WTC11 (cell line): ENCODE measurements around the gene FBXO7. TPM values are rescaled to one million over a fixed set of nuclear protein-coding genes. Genes with fewer than 3 reads are reported as not detected.

ENCODE experiments used
- ATAC-seq: fragments of 200-7000 bp; cut with Tn5 transposase; 2 replicates; pipeline ENCODE4 v1.10.0; 2021; ENCODE audit warnings: mild to moderate bottlenecking, moderate library complexity
- CTCF ChIA-PET: fragments of 300-600 bp; sonication (Branson Sonifier 250); formaldehyde crosslinking; loops from one replicate; lab custom pipeline; 2021; ENCODE audit warnings: antibody characterized with exemption; lab: Charles Lee
- POLR2A ChIA-PET: fragments of 350-600 bp; sonication (Branson Sonifier 250); formaldehyde crosslinking; loops from one replicate; lab custom pipeline; 2021; ENCODE audit warnings: antibody characterized with exemption; lab: Charles Lee
- DNase-seq: peaks from one replicate; pipeline ENCODE4 v3.0.0; 2021; ENCODE audit warnings: low spot score
- H3K27ac Mint-ChIP-seq: 2 replicates; pipeline ENCODE4 v1.8.0; 2021; ENCODE audit warnings: mixed read lengths
- H3K27me3 Mint-ChIP-seq: 2 replicates; pipeline ENCODE4 v1.8.0; 2021; ENCODE audit warnings: low read depth, mild to moderate bottlenecking, moderate library complexity, mixed read lengths
- H3K36me3 Mint-ChIP-seq: 2 replicates; pipeline ENCODE4 v1.8.0; 2021; ENCODE audit warnings: mixed read lengths
- H3K4me1 Mint-ChIP-seq: 2 replicates; pipeline ENCODE4 v1.8.0; 2022; ENCODE audit warnings: mixed read lengths
- H3K4me3 Mint-ChIP-seq: 2 replicates; pipeline ENCODE4 v1.8.0; 2021; ENCODE audit warnings: mild to moderate bottlenecking, moderate library complexity, mixed read lengths
- H3K9me3 Mint-ChIP-seq: 2 replicates; pipeline ENCODE4 v1.8.0; 2021; ENCODE audit warnings: mixed read lengths
- ATF2 ChIP-seq: sonication (generic); formaldehyde crosslinking; IDR thresholded peaks from 2 replicates; pipeline ENCODE4 v1.8.1; 2022; ENCODE audit warnings: low read depth, missing genetic modification reagents, borderline replicate concordance
- ATF3 ChIP-seq: sonication (generic); formaldehyde crosslinking; conservative IDR thresholded peaks from 2 replicates; pipeline ENCODE4 v1.8.1; 2022; ENCODE audit warnings: mild to moderate bottlenecking, missing genetic modification reagents
- CBFB ChIP-seq: sonication (generic); formaldehyde crosslinking; IDR thresholded peaks from 2 replicates; pipeline ENCODE4 v1.8.1; 2022; ENCODE audit warnings: mild to moderate bottlenecking, low read depth, missing genetic modification reagents
- EMX1 ChIP-seq: fragments of 250-450 bp; sonication (Bioruptor Pico); IDR thresholded peaks from 2 replicates; pipeline ENCODE4 v1.8.0; 2021; ENCODE audit warnings: mild to moderate bottlenecking
- FOXK1 ChIP-seq: sonication (generic); formaldehyde crosslinking; IDR thresholded peaks from 2 replicates; pipeline ENCODE4 v1.8.0; 2022; ENCODE audit warnings: mild to moderate bottlenecking, moderate library complexity, missing genetic modification reagents
- JUN ChIP-seq: sonication (generic); formaldehyde crosslinking; IDR thresholded peaks from 2 replicates; pipeline ENCODE4 v1.8.0; 2023; ENCODE audit warnings: mild to moderate bottlenecking, missing genetic modification reagents
- TCF7 ChIP-seq: sonication (generic); formaldehyde crosslinking; IDR thresholded peaks from 2 replicates; pipeline ENCODE4 v1.8.0; 2022; ENCODE audit warnings: mild to moderate bottlenecking, low read depth, missing genetic modification reagents, moderate library complexity
- TEAD1 ChIP-seq: sonication (generic); formaldehyde crosslinking; IDR thresholded peaks from 2 replicates; pipeline ENCODE4 v1.8.0; 2022; ENCODE audit warnings: mild to moderate bottlenecking, missing genetic modification reagents
- ZNF396 ChIP-seq: fragments of 250-450 bp; sonication (Bioruptor Pico); IDR thresholded peaks from 2 replicates; pipeline ENCODE4 v1.8.0; 2021; ENCODE audit warnings: mild to moderate bottlenecking, moderate library complexity, borderline replicate concordance
- ZSCAN18 ChIP-seq: fragments of 250-450 bp; sonication (Bioruptor Pico); IDR thresholded peaks from 2 replicates; pipeline ENCODE4 v2.1.2; 2022; ENCODE audit warnings: mild to moderate bottlenecking, moderate library complexity
- total RNA-seq: library from RNA; stranded (reverse); gene quantifications from 3 replicates; pipeline ENCODE4 v1.2.3, GENCODE V29; 2021
- TF ChIP-seq, protein P1 (sequence below): sonication (generic); formaldehyde crosslinking; IDR thresholded peaks from 2 replicates; pipeline ENCODE4 v1.8.1; 2023; ENCODE audit warnings: mild to moderate bottlenecking, missing genetic modification reagents, borderline replicate concordance
- TF ChIP-seq, protein P2 (sequence below): sonication (generic); formaldehyde crosslinking; IDR thresholded peaks from 2 replicates; pipeline ENCODE4 v1.8.1; 2023; ENCODE audit warnings: mild to moderate bottlenecking, moderate library complexity, missing genetic modification reagents
- TF ChIP-seq, protein P3 (sequence below): sonication (generic); formaldehyde crosslinking; conservative IDR thresholded peaks from 2 replicates; pipeline ENCODE4 v1.8.1; 2023; ENCODE audit warnings: mild to moderate bottlenecking, low read depth, missing genetic modification reagents, moderate library complexity
- TF ChIP-seq, protein P4 (sequence below): sonication (generic); formaldehyde crosslinking; IDR thresholded peaks from 2 replicates; pipeline ENCODE4 v1.8.1; 2023; ENCODE audit warnings: mild to moderate bottlenecking, missing genetic modification reagents
- TF ChIP-seq, protein P5 (sequence below): sonication (generic); formaldehyde crosslinking; IDR thresholded peaks from 2 replicates; pipeline ENCODE4 v1.8.1; 2022; ENCODE audit warnings: mild to moderate bottlenecking, missing genetic modification reagents, moderate library complexity, borderline replicate concordance
- TF ChIP-seq, protein P6 (sequence below): sonication (generic); formaldehyde crosslinking; IDR thresholded peaks from 2 replicates; pipeline ENCODE4 v1.8.1; 2022; ENCODE audit warnings: missing genetic modification reagents, borderline replicate concordance

FBXO7 gene
- total RNA-seq, 1 experiment from 2014 or later = 59.4 TPM

DNA sequence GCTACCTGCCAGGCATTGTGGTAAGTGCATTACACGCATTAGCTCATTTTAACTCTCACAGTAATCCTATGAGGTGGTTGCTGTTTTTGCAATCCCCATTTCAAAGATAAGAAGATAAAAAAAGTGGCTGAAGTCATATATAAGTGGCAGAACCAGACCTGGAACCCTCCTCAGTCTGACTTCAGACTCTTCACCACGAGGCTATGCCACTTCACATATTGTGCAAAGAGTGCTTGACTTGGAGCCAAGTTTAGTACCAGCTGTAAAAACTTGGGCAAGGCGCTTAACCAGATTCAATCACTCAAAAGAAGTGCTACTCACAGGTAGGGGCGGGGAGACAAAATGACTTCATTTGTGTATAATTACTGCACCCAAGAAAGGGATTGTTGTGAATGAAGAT, 25.6 kb upstream of the FBXO7 start:
- ChIA-PET CTCF (no interaction called here), POLR2A (no interaction called here)
- ATAC-seq (no peak), DNase-seq (no peak)
- H3K9me3 Mint-ChIP-seq = no peaks in the 10 kb centered on the region
- H3K36me3 Mint-ChIP-seq = no peaks in the 10 kb centered on the region
- no peak overlapping the region for H3K27ac Mint-ChIP-seq
- peaks cover 43% of the 10 kb centered on the region for H3K27me3 Mint-ChIP-seq
- TF ChIP-seq ZSCAN18 (CRISPR knock-in tag) (no peak), JUN (CRISPR knock-in tag) (no peak), TCF7 (CRISPR knock-in tag) (no peak), ZNF396 (CRISPR knock-in tag) (no peak), CBFB (no peak), ATF3 (CRISPR knock-in tag) (no peak)
- TF ChIP-seq, protein P1, sequence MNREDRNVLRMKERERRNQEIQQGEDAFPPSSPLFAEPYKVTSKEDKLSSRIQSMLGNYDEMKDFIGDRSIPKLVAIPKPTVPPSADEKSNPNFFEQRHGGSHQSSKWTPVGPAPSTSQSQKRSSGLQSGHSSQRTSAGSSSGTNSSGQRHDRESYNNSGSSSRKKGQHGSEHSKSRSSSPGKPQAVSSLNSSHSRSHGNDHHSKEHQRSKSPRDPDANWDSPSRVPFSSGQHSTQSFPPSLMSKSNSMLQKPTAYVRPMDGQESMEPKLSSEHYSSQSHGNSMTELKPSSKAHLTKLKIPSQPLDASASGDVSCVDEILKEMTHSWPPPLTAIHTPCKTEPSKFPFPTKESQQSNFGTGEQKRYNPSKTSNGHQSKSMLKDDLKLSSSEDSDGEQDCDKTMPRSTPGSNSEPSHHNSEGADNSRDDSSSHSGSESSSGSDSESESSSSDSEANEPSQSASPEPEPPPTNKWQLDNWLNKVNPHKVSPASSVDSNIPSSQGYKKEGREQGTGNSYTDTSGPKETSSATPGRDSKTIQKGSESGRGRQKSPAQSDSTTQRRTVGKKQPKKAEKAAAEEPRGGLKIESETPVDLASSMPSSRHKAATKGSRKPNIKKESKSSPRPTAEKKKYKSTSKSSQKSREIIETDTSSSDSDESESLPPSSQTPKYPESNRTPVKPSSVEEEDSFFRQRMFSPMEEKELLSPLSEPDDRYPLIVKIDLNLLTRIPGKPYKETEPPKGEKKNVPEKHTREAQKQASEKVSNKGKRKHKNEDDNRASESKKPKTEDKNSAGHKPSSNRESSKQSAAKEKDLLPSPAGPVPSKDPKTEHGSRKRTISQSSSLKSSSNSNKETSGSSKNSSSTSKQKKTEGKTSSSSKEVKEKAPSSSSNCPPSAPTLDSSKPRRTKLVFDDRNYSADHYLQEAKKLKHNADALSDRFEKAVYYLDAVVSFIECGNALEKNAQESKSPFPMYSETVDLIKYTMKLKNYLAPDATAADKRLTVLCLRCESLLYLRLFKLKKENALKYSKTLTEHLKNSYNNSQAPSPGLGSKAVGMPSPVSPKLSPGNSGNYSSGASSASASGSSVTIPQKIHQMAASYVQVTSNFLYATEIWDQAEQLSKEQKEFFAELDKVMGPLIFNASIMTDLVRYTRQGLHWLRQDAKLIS (CRISPR knock-in tag) = no peak
- TF ChIP-seq, protein P2, sequence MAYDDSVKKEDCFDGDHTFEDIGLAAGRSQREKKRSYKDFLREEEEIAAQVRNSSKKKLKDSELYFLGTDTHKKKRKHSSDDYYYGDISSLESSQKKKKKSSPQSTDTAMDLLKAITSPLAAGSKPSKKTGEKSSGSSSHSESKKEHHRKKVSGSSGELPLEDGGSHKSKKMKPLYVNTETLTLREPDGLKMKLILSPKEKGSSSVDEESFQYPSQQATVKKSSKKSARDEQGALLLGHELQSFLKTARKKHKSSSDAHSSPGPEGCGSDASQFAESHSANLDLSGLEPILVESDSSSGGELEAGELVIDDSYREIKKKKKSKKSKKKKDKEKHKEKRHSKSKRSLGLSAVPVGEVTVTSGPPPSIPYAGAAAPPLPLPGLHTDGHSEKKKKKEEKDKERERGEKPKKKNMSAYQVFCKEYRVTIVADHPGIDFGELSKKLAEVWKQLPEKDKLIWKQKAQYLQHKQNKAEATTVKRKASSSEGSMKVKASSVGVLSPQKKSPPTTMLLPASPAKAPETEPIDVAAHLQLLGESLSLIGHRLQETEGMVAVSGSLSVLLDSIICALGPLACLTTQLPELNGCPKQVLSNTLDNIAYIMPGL (CRISPR knock-in tag) = no peak
- no peak overlapping the region for H3K4me3 Mint-ChIP-seq
- H3K4me1 Mint-ChIP-seq = no peaks in the 10 kb centered on the region

DNA sequence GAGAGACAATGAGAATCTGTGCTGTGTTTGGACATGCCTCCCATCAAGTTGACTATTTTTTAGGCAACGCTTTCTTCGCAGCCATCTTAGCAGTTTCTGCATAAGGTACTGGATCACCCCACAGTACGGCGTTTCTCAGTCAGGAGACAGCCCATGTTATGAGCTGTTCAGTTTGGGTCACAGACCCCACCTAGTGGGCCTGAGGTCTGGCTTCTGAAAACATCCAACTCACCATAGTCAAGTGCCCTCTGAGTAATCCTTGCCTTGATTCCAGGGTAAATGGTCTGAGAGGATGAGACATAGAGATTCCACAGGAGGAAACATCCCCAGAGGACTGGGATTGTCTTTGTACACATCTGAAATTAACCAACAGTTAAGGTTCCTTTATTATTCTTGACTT, 17.6 kb upstream of the FBXO7 start:
- no peak for ATAC-seq
- H3K27ac Mint-ChIP-seq = no peak overlapping the region
- H3K27me3 Mint-ChIP-seq = peaks cover 58% of the 10 kb centered on the region
- CTCF ChIA-PET = no interaction called here
- POLR2A ChIA-PET = no interaction called here
- no peaks in the 10 kb centered on the region for H3K9me3 Mint-ChIP-seq
- no peak for DNase-seq
- H3K4me3 Mint-ChIP-seq = no peak overlapping the region
- H3K36me3 Mint-ChIP-seq = no peaks in the 10 kb centered on the region
- H3K4me1 Mint-ChIP-seq = peaks cover 3% of the 10 kb centered on the region; the same call in 1 of the 2 replicates
- TF ChIP-seq FOXK1 (CRISPR knock-in tag) (no peak), TCF7 (CRISPR knock-in tag) (no peak), ZNF396 (CRISPR knock-in tag) (no peak), ATF2 (CRISPR knock-in tag) (no peak), TEAD1 (no peak), EMX1 (CRISPR knock-in tag) (no peak)
- TF ChIP-seq, protein P3, sequence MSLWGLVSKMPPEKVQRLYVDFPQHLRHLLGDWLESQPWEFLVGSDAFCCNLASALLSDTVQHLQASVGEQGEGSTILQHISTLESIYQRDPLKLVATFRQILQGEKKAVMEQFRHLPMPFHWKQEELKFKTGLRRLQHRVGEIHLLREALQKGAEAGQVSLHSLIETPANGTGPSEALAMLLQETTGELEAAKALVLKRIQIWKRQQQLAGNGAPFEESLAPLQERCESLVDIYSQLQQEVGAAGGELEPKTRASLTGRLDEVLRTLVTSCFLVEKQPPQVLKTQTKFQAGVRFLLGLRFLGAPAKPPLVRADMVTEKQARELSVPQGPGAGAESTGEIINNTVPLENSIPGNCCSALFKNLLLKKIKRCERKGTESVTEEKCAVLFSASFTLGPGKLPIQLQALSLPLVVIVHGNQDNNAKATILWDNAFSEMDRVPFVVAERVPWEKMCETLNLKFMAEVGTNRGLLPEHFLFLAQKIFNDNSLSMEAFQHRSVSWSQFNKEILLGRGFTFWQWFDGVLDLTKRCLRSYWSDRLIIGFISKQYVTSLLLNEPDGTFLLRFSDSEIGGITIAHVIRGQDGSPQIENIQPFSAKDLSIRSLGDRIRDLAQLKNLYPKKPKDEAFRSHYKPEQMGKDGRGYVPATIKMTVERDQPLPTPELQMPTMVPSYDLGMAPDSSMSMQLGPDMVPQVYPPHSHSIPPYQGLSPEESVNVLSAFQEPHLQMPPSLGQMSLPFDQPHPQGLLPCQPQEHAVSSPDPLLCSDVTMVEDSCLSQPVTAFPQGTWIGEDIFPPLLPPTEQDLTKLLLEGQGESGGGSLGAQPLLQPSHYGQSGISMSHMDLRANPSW (CRISPR knock-in tag) = no peak
- TF ChIP-seq, protein P4, sequence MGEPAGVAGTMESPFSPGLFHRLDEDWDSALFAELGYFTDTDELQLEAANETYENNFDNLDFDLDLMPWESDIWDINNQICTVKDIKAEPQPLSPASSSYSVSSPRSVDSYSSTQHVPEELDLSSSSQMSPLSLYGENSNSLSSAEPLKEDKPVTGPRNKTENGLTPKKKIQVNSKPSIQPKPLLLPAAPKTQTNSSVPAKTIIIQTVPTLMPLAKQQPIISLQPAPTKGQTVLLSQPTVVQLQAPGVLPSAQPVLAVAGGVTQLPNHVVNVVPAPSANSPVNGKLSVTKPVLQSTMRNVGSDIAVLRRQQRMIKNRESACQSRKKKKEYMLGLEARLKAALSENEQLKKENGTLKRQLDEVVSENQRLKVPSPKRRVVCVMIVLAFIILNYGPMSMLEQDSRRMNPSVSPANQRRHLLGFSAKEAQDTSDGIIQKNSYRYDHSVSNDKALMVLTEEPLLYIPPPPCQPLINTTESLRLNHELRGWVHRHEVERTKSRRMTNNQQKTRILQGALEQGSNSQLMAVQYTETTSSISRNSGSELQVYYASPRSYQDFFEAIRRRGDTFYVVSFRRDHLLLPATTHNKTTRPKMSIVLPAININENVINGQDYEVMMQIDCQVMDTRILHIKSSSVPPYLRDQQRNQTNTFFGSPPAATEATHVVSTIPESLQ (CRISPR knock-in tag) = no peak
- TF ChIP-seq, protein P5, sequence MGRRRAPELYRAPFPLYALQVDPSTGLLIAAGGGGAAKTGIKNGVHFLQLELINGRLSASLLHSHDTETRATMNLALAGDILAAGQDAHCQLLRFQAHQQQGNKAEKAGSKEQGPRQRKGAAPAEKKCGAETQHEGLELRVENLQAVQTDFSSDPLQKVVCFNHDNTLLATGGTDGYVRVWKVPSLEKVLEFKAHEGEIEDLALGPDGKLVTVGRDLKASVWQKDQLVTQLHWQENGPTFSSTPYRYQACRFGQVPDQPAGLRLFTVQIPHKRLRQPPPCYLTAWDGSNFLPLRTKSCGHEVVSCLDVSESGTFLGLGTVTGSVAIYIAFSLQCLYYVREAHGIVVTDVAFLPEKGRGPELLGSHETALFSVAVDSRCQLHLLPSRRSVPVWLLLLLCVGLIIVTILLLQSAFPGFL (CRISPR knock-in tag) = no peak
- TF ChIP-seq, protein P6, sequence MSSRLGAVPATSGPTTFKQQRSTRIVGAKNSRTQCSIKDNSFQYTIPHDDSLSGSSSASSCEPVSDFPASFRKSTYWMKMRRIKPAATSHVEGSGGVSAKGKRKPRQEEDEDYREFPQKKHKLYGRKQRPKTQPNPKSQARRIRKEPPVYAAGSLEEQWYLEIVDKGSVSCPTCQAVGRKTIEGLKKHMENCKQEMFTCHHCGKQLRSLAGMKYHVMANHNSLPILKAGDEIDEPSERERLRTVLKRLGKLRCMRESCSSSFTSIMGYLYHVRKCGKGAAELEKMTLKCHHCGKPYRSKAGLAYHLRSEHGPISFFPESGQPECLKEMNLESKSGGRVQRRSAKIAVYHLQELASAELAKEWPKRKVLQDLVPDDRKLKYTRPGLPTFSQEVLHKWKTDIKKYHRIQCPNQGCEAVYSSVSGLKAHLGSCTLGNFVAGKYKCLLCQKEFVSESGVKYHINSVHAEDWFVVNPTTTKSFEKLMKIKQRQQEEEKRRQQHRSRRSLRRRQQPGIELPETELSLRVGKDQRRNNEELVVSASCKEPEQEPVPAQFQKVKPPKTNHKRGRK (CRISPR knock-in tag) = no peak
